Stimulated activated naive B cell treated with anti-CD40 and anti-IgM and Interleukin-4, amounts not matched to agents 10 μg/mL and 1 μg/mL and 100 μg/mL, for 72 hours (primary cell): ENCODE measurements around the gene AKAP8L.

Source experiments
- ATAC-seq, 2 donors: fragments of 150-1000 bp; cut with Tn5 transposase; replicated peaks; 2 replicates each; pipeline ENCODE4 v1.10.0; 2021; ENCODE audit warnings: moderate library complexity in 1 of 2
- DNase-seq: peaks from one replicate; pipeline ENCODE4 v3.0.0; 2021
- H3K27ac Mint-ChIP-seq: one replicate; pipeline ENCODE4 v1.8.0; 2022; ENCODE audit warnings: mild to moderate bottlenecking, mixed read lengths
- H3K27me3 Mint-ChIP-seq, 2 donors: one replicate each; pipeline ENCODE4 v1.8.0; 2022; ENCODE audit warnings: mixed read lengths in 2 of 2
- H3K36me3 Mint-ChIP-seq, 2 donors: one replicate each; pipeline ENCODE4 v1.8.0; 2022; ENCODE audit warnings: mixed read lengths in 2 of 2, mild to moderate bottlenecking in 1 of 2
- H3K4me1 Mint-ChIP-seq, 2 donors: one replicate each; pipeline ENCODE4 v1.8.0; 2022; ENCODE audit warnings: mixed read lengths in 2 of 2, mild to moderate bottlenecking in 1 of 2
- H3K4me3 Mint-ChIP-seq, 2 donors: one replicate each; pipeline ENCODE4 v1.8.0; 2022; ENCODE audit warnings: mild to moderate bottlenecking in 2 of 2, mixed read lengths in 2 of 2, moderate library complexity in 1 of 2
- H3K9me3 Mint-ChIP-seq, 2 donors: one replicate each; pipeline ENCODE4 v1.8.0; 2022; ENCODE audit warnings: mixed read lengths in 2 of 2, mild to moderate bottlenecking in 1 of 2

The AKAP8L gene

DNA sequence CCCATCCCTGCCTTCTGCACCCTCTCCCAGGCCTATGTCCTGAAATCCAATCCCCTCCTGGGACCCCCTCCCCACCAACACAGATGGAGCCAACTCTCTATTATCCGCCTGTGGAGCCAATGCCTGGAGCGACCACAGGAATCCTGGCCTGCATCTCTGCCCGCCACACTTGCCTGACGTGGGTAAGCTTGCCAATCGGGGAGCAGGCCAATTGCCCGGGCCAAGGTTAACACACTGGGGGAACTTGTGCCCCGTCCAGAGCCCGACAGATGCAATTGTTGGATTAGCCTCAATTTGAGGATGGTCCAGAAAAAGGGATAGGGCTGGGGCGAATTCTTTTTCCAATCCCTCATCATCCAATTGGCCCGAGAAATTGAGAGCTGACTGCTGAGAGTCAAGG lies 25.1 kb upstream of the AKAP8L start:
- H3K27me3 Mint-ChIP-seq, result no peaks in the 10 kb centered on the region
- H3K4me3 Mint-ChIP-seq, result no peak overlapping the region
- H3K36me3 Mint-ChIP-seq, result peaks cover 0 to 5% of the 10 kb centered on the region in 2 donors

DNA sequence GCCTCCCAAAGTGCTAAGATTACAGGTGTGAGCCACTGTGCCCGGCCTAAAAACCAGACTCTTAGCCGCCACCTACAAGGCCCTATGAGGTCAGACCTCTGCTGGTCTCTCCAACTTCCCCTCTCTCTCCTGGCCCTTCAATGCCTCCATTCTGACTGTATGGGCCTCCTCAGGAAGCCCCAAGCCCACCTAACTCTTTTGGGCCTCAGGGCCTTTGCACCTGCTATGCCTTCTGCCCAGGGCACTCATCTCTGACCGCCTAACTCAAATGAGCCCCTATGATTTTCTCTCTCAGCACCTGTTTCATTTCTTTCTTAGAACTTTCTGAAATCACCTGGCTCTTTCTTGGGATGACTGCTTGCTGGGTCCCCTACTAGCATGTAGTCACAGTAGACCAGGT lies 24.5 kb upstream of the AKAP8L start:
- ATAC-seq, result no peak

More for the DNA sequence above, 25.1 kb upstream of the AKAP8L start:
- Mint-ChIP-seq H3K4me1 (peaks cover 7 to 8% of the 10 kb centered on the region in 2 donors), H3K9me3 (no peaks in the 10 kb centered on the region), H3K27ac (no peak overlapping the region)
- ATAC-seq (no peak), DNase-seq (no peak)

DNA sequence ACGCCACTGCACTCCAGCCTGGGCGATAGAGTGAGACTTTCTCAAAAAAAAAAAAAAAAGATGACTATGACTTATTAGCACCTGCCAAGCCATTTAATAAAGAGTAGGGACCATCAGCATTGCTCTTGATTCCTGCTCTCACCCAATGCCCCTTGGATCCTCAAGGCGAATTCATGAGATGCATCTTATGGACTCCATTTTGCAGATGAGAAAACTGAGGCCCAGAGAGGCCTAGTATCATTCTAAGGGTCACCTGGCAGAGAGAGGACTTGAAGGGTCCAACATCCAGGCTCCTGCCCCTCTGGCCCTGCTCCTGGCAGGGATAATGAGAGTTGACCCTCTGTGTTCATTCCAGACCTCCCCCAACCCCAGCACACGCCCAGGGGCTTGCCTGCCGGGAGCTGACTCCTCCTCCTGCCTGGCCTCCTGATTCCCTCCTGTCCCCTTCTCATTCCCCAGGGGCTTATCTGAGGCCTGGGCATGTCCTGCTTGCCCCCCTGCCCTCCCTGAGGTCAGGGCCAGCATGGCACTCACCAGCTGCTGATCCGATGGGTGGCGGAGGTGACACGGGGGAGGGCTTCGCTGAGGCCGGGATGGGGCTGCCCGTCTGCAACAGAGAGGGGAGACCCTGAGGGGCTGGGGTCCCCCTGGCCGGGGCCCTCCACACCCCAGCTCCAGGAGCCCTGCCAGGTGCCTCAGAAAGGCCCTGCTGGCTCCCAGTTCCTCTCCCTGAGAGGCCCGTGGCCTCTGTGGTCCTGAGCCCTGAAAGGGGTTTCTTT lies 23.5 kb upstream of the AKAP8L start:
- Mint-ChIP-seq H3K27ac (no peak overlapping the region), H3K27me3 (no peaks in the 10 kb centered on the region), H3K4me1 (peaks cover 0 to 3% of the 10 kb centered on the region in 2 donors), H3K36me3 (no peaks in the 10 kb centered on the region), H3K9me3 (no peaks in the 10 kb centered on the region), H3K4me3 (no peak overlapping the region)
- ATAC-seq (no peak), DNase-seq (no peak)

More for the DNA sequence above, 24.5 kb upstream of the AKAP8L start:
- Mint-ChIP-seq H3K27me3 (no peaks in the 10 kb centered on the region), H3K36me3 (peaks cover 0 to under 1% of the 10 kb centered on the region in 2 donors), H3K27ac (no peak overlapping the region), H3K9me3 (no peaks in the 10 kb centered on the region), H3K4me1 (peaks cover 2 to 3% of the 10 kb centered on the region in 2 donors), H3K4me3 (no peak overlapping the region)
- no peak for DNase-seq

GRCh38 chr19:15441317-15441716 lies 22.5 kb upstream of the AKAP8L start:
- ATAC-seq, result no peak
- no peaks in the 10 kb centered on the region for H3K4me1 Mint-ChIP-seq
- DNase-seq, result no peak
- no peaks in the 10 kb centered on the region for H3K9me3 Mint-ChIP-seq
- H3K27me3 Mint-ChIP-seq, result no peaks in the 10 kb centered on the region
- H3K27ac Mint-ChIP-seq, result no peak overlapping the region
- no peak overlapping the region for H3K4me3 Mint-ChIP-seq
- H3K36me3 Mint-ChIP-seq, result no peaks in the 10 kb centered on the region

- no peaks in the 10 kb centered on the region for H3K4me1 Mint-ChIP-seq
- DNase-seq, result no peak
- no peak overlapping the region for H3K27ac Mint-ChIP-seq
- H3K4me3 Mint-ChIP-seq, result no peak overlapping the region
- H3K27me3 Mint-ChIP-seq, result no peaks in the 10 kb centered on the region
- no peaks in the 10 kb centered on the region for H3K36me3 Mint-ChIP-seq
- no peak for ATAC-seq
- H3K9me3 Mint-ChIP-seq, result no peaks in the 10 kb centered on the region
Observed at GRCh38 chr19:15439821-15440641, 21.2 kb upstream of the AKAP8L start.

DNA sequence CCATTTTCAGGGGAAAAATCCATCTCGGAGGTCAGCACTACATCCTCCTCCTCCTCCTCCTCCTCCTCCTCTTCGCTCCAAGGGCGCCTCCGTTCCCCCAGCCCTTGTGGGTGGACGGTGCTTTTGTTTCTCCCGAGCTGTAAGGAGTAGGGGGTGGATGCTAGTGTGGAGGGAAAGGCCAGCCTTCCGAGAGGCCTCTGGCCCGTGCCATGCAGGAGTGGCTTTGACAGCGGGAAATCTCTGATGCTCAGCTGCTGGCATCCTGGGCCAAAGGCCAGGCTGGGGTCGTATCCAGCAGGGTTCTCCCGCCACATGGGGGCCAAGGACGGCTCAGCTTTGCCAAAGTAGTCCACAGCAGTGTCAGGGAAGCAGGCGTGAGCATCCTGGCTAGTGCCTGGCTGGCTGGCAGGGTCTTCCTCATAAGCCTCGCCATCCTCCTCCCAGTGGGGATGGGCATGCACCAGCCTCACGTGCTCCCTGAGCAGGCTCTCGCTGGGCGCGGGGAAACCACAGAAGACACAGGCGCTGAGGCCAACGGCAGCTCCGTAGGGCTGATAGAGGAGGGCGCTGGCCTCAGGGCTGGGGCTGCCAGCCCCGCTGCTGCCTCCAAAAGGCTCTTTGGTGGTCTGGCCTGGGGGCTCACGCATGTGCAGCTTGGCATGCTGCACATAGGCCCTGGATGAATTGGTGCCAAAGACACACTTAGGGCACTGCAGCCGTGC lies 20.5 kb upstream of the AKAP8L start:
- Mint-ChIP-seq H3K27me3 (no peaks in the 10 kb centered on the region), H3K4me3 (no peak overlapping the region), H3K9me3 (no peaks in the 10 kb centered on the region), H3K4me1 (no peaks in the 10 kb centered on the region), H3K36me3 (no peaks in the 10 kb centered on the region), H3K27ac (no peak overlapping the region)
- DNase-seq (no peak), ATAC-seq (no peak)

DNA sequence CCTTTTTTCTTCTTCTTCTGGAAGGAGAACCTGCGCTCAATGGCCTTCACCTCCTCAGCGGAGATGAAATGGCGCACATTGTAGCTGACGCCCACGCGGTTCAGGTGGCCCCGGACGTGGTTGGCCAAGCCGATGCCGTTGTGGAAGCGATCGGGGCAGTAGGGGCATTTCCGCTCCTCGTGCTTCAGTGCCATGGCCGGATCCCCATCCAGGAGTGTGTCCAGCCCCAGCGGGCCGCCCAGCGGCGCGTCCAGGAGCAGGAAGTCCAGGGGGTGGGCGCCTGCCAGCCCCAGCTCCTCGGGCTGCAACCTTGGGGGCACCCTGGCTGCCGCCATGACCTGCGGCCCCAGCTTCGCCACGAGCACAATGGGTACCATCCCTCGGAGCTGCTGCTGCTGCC lies 19.8 kb upstream of the AKAP8L start:
- ATAC-seq (no peak), DNase-seq (no peak)
- Mint-ChIP-seq H3K9me3 (no peaks in the 10 kb centered on the region), H3K27me3 (no peaks in the 10 kb centered on the region), H3K36me3 (no peaks in the 10 kb centered on the region), H3K27ac (no peak overlapping the region), H3K4me1 (peaks cover 2% of the 10 kb centered on the region in 2 donors), H3K4me3 (no peak overlapping the region)

- Mint-ChIP-seq H3K27ac (peak overlapping the region; percentile 56), H3K27me3 (no peaks in the 10 kb centered on the region), H3K36me3 (peaks cover 0 to under 1% of the 10 kb centered on the region in 2 donors), H3K9me3 (no peaks in the 10 kb centered on the region), H3K4me1 (peaks cover 5 to 6% of the 10 kb centered on the region in 2 donors), H3K4me3 (no peak overlapping the region)
- DNase-seq (no peak), ATAC-seq (no peak)
Observed at GRCh38 chr19:15438124-15438496, 19.3 kb upstream of the AKAP8L start.

GRCh38 chr19:15437355-15438123 lies 18.8 kb upstream of the AKAP8L start:
- no peak for DNase-seq

DNA sequence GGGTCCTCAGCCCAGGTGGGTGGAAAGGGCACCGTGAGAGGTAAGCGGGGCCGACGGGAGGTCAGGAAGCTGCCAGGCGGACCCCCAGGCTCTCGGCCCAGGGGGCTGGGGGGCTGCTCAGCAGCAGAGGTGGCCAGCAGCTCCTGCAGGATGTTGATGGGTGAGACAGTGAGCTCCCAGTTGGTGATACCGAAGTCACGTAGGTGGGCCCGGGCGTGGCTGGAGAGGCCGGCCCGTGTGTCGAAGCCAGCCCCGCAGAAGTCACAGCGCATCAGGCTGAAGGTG lies 18.0 kb upstream of the AKAP8L start:
- Mint-ChIP-seq H3K9me3 (no peaks in the 10 kb centered on the region), H3K4me1 (peaks cover 5 to 13% of the 10 kb centered on the region in 2 donors), H3K36me3 (peaks cover 3 to 4% of the 10 kb centered on the region in 2 donors), H3K27ac (no peak overlapping the region), H3K4me3 (no peak overlapping the region), H3K27me3 (no peaks in the 10 kb centered on the region)
- DNase-seq, result no peak
- no peak for ATAC-seq

More at GRCh38 chr19:15437355-15438123, 18.8 kb upstream of the AKAP8L start:
- ATAC-seq, result no peak
- Mint-ChIP-seq H3K36me3 (peaks cover 0 to 1% of the 10 kb centered on the region in 2 donors), H3K27ac (peak overlapping the region; percentile 56), H3K4me3 (no peak overlapping the region), H3K27me3 (no peaks in the 10 kb centered on the region), H3K4me1 (peaks cover 5 to 10% of the 10 kb centered on the region in 2 donors), H3K9me3 (no peaks in the 10 kb centered on the region)

GRCh38 chr19:15436012-15436825 lies 17.4 kb upstream of the AKAP8L start:
- DNase-seq (no peak), ATAC-seq (no peak)
- no peak overlapping the region for H3K27ac Mint-ChIP-seq
- H3K4me3 Mint-ChIP-seq, result no peak overlapping the region
- no peaks in the 10 kb centered on the region for H3K9me3 Mint-ChIP-seq
- H3K4me1 Mint-ChIP-seq, result peaks cover 10 to 19% of the 10 kb centered on the region in 2 donors
- peaks cover 4 to 6% of the 10 kb centered on the region in 2 donors for H3K36me3 Mint-ChIP-seq
- H3K27me3 Mint-ChIP-seq, result no peaks in the 10 kb centered on the region

DNA sequence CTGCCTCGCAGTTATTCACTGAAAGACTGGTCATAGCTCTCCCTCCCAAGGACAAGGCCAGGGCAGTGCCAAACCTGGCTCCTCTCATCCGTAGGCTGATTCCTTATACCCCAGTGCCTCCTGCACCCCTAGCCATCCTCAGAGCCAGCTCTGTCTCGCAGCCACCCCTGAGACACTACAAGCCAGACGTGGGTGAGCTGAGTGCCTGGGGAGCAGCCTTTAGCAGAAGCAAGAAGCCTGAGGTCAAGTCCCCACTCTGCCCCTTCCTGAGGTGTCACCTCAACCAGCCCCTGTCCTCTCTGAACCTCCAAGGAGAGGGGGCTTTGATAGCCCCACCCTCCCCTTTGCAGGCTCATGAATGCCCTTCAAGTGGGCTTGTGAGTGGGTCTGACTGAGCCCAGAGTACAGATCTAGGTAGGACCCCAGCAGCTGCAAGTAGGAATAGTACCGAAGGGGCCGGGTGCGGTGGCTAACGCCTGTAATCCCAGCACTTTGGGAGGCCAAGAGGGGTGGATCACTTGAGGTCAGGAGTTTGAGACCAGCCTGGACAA lies 14.8 kb upstream of the AKAP8L start:
- H3K4me1 Mint-ChIP-seq, result peaks cover 17 to 33% of the 10 kb centered on the region in 2 donors
- H3K9me3 Mint-ChIP-seq, result no peaks in the 10 kb centered on the region
- H3K27me3 Mint-ChIP-seq, result no peaks in the 10 kb centered on the region
- peak overlapping the region; percentile 93 for H3K27ac Mint-ChIP-seq
- DNase-seq (no peak), ATAC-seq (no peak)
- peak overlapping the region; percentile 92 to 93 for H3K4me3 Mint-ChIP-seq
- H3K36me3 Mint-ChIP-seq, result peaks cover 5 to 11% of the 10 kb centered on the region in 2 donors
